ENCODE data around the gene ANO1.
A peak's percentile ranks its signal among the peaks of the same experiment; 100 is the strongest.

Gene ANO1

GRCh38 chr11:70074746-70075145 lies 3.4 kb upstream of the ANO1 start:
- DNase-seq, result no peak

- DNase-seq, result no peak
These were observed 2.3 kb upstream of the ANO1 start for GRCh38 chr11:70075836-70076235.

- DNase-seq, result no peak
These were observed 1.6 kb upstream of the ANO1 start for GRCh38 chr11:70076461-70076931.

- DNase-seq, result peak; percentile 15
These were observed 564 bp upstream of the ANO1 start for GRCh38 chr11:70077411-70078094.

- peak; percentile 10 for DNase-seq
These were observed 882 bp downstream of the ANO1 start for GRCh38 chr11:70078781-70079616.

GRCh38 chr11:70079691-70080090 lies 1.6 kb downstream of the ANO1 start:
- no peak for DNase-seq

GRCh38 chr11:70080763-70081162 lies 2.6 kb downstream of the ANO1 start:
- no peak for DNase-seq

- DNase-seq, result no peak
These were observed 4.7 kb downstream of the ANO1 start for GRCh38 chr11:70082829-70083228.

GRCh38 chr11:70084046-70084984 lies 6.2 kb downstream of the ANO1 start:
- no peak for DNase-seq

GRCh38 chr11:70085815-70086769 lies 8.0 kb downstream of the ANO1 start:
- DNase-seq, result no peak

- DNase-seq, result no peak
These were observed 9.5 kb downstream of the ANO1 start for GRCh38 chr11:70087446-70088167.

GRCh38 chr11:70088735-70089250 lies 10.7 kb downstream of the ANO1 start:
- no peak for DNase-seq

- DNase-seq, result no peak
These were observed 11.5 kb downstream of the ANO1 start for GRCh38 chr11:70089631-70090030.

- peak; percentile 48 for DNase-seq
These were observed 12.9 kb downstream of the ANO1 start for GRCh38 chr11:70090961-70091381.

GRCh38 chr11:70091638-70092037 lies 13.5 kb downstream of the ANO1 start:
- DNase-seq, result no peak

- no peak for DNase-seq
These were observed 15.0 kb downstream of the ANO1 start for GRCh38 chr11:70092959-70093715.

- DNase-seq, result no peak
These were observed 17.6 kb downstream of the ANO1 start for GRCh38 chr11:70095541-70096252.

- DNase-seq, result no peak
These were observed 19.9 kb downstream of the ANO1 start for GRCh38 chr11:70097783-70098563.

GRCh38 chr11:70098936-70099335 lies 20.8 kb downstream of the ANO1 start:
- no peak for DNase-seq

Data from NCI-H1436 (cell line).